Esophagus squamous epithelium (tissue), 5 donors: Measurements from ENCODE around the gene RPS6KC1. TPM values are rescaled to one million over a fixed set of nuclear protein-coding genes. Genes with fewer than 3 reads are reported as not detected.
"Not testable (repeated sequence)": the region's sequence is repeated elsewhere in the genome, so short reads cannot be mapped to it uniquely, and the experiment has no call there.

Source experiments
- DNase-seq: peaks from one replicate; lab custom pipeline; 2025; lab: John Stamatoyannopoulos, UW
- H3K27ac ChIP-seq, 4 donors: fragments of 200-600 bp; sonication (generic); one replicate each; pipeline ENCODE4 v1.5.1; 2016 to 2019; ENCODE audit warnings: mild to moderate bottlenecking in 1 of 4
- H3K27me3 ChIP-seq, 4 donors: fragments of 200-600 bp; sonication (generic); 1 replicate in 3 of 4; 2 replicates in 1 of 4; pipeline versions ENCODE4 v1.5.1 to v1.6.0; 2017 to 2021; ENCODE audit warnings: antibody characterized with exemption in 1 of 4
- H3K36me3 ChIP-seq, 3 donors: fragments of 200-600 bp; sonication (generic); one replicate each; pipeline ENCODE4 v1.5.1; 2016 to 2019
- H3K4me1 ChIP-seq, 3 donors: fragments of 200-600 bp; sonication (generic); one replicate each; pipeline ENCODE4 v1.5.1; 2017 to 2019
- H3K4me3 ChIP-seq, 4 donors: fragments of 200-600 bp; sonication (generic); 1 replicate in 3 of 4; 2 replicates in 1 of 4; pipeline ENCODE4 v1.5.1; 2016 to 2019; ENCODE audit warnings: mild to moderate bottlenecking in 2 of 4, moderate library complexity in 1 of 4
- H3K9me3 ChIP-seq, 3 donors: fragments of 200-600 bp; sonication (generic); one replicate each; pipeline ENCODE4 v1.5.1; 2016 to 2019
- CTCF ChIP-seq, 6 experiments: fragments of 450-650 bp in 4 of 6; fragments of 200-600 bp in 2 of 6; sonication (generic) in 2 of 6; IDR thresholded peaks; one replicate each; pipeline ENCODE4 v1.5.1; 2016 to 2019; ENCODE audit warnings: antibody characterized with exemption in 6 of 6, mild to moderate bottlenecking in 4 of 6, moderate library complexity in 4 of 6
- POLR2A ChIP-seq, 4 donors: fragments of 450-650 bp; IDR thresholded peaks; one replicate each; pipeline ENCODE4 v1.6.1; 2017; ENCODE audit warnings: antibody characterized with exemption in 4 of 4, mild to moderate bottlenecking in 4 of 4, moderate library complexity in 3 of 4
- WGBS, 2 donors: methylation state at CpG; one replicate each; pipeline ENCODE4 v1.1.5; 2018; 5-methylcytosine and 5-hydroxymethylcytosine counted together
- intact Hi-C: fragments of 100-400 bp; cut with DNase I; formaldehyde crosslinking; loops from one replicate; pipeline ENCODE4 v1.15.0; 2022
- total RNA-seq, 4 donors: library from RNA; depleted of rRNA; stranded (reverse); fragments of >200 nt; gene quantifications; one replicate each; pipeline ENCODE4 v1.1.0, GENCODE V29; 2016
- donor health status: DM: yes; HTN: yes; CAD: no.

Gene RPS6KC1
- total RNA-seq, 4 donors from 2014 or later, result 7.4 to 16.8 (median 13.7) TPM

GRCh38 chr1:213194383-213194782, 143.3 kb downstream of the RPS6KC1 start:
- no peak for TF ChIP-seq POLR2A (IDR thresholded peaks at IDR 0.05)
- TF ChIP-seq CTCF (IDR thresholded peaks at IDR 0.05), result no peak
- Histone ChIP-seq H3K27ac (no peak overlapping the region), H3K9me3 (peaks cover 0 to 21% (median 14%) of the 10 kb centered on the region in 3 donors), H3K27me3 (no peaks in the 10 kb centered on the region), H3K4me3 (no peak overlapping the region), H3K4me1 (no peaks in the 10 kb centered on the region), H3K36me3 (peaks cover 0 to 11% (median 0%) of the 10 kb centered on the region in 3 donors)
- intact Hi-C loops, result no loop called here
- no peak for DNase-seq
- 90 to 92% methylated on average over 3 to 4 of the region's 5 CpGs for WGBS, 2 donors

- H3K4me1 ChIP-seq, result no peaks in the 10 kb centered on the region
- DNase-seq, result no peak
- peaks cover 0 to 21% (median 14%) of the 10 kb centered on the region in 3 donors for H3K9me3 ChIP-seq
- no peak overlapping the region for H3K4me3 ChIP-seq
- intact Hi-C loops, result no loop called here
- H3K27ac ChIP-seq, result no peak overlapping the region
- TF ChIP-seq POLR2A (IDR thresholded peaks at IDR 0.05) (no peak), CTCF (IDR thresholded peaks at IDR 0.05) (no peak)
- peaks cover 0 to 14% (median 0%) of the 10 kb centered on the region in 3 donors for H3K36me3 ChIP-seq
- H3K27me3 ChIP-seq, result no peaks in the 10 kb centered on the region
These were observed 143.8 kb downstream of the RPS6KC1 start for GRCh38 chr1:213194855-213195254.

- DNase-seq, H3K27ac ChIP-seq, intact Hi-C loops, H3K27me3 ChIP-seq, H3K4me1 ChIP-seq, H3K4me3 ChIP-seq: not testable (repeated sequence)
- WGBS, 2 donors, result 86 to 88% methylated on average over 9 to 10 of the region's 10 CpGs
- H3K9me3 ChIP-seq, result peaks cover 0 to 12% (median 9%) of the 10 kb centered on the region in 3 donors
- H3K36me3 ChIP-seq, result peaks cover 0 to 14% (median 0%) of the 10 kb centered on the region in 3 donors
These were observed 145.4 kb downstream of the RPS6KC1 start for GRCh38 chr1:213196328-213197054.

- 92 to 93% methylated on average over 3 of the region's 3 CpGs for WGBS, 2 donors
- H3K36me3 ChIP-seq, result peaks cover 0 to 22% (median 0%) of the 10 kb centered on the region in 3 donors
- DNase-seq, result no peak
These were observed 149.6 kb downstream of the RPS6KC1 start for GRCh38 chr1:213200630-213201029.

GRCh38 chr1:213201380-213202155, 150.5 kb downstream of the RPS6KC1 start:
- intact Hi-C loops, result no loop called here
- Histone ChIP-seq H3K27ac (no peak overlapping the region), H3K4me1 (no peaks in the 10 kb centered on the region), H3K4me3 (no peak overlapping the region), H3K27me3 (no peaks in the 10 kb centered on the region), H3K36me3 (peaks cover 0 to 22% (median 0%) of the 10 kb centered on the region in 3 donors), H3K9me3 (peaks cover 0 to 12% (median 9%) of the 10 kb centered on the region in 3 donors)
- TF ChIP-seq POLR2A (IDR thresholded peaks at IDR 0.05), result no peak
- no peak for TF ChIP-seq CTCF (IDR thresholded peaks at IDR 0.05)
- 88% methylated on average over 1 of the region's 1 CpG for WGBS, 2 donors
- no peak for DNase-seq

More at GRCh38 chr1:213200630-213201029, 149.6 kb downstream of the RPS6KC1 start:
- Histone ChIP-seq H3K4me3 (no peak overlapping the region), H3K4me1 (no peaks in the 10 kb centered on the region), H3K9me3 (peaks cover 0 to 12% (median 9%) of the 10 kb centered on the region in 3 donors), H3K27ac (no peak overlapping the region), H3K27me3 (no peaks in the 10 kb centered on the region)
- TF ChIP-seq CTCF (IDR thresholded peaks at IDR 0.05), result no peak
- TF ChIP-seq POLR2A (IDR thresholded peaks at IDR 0.05), result no peak
- intact Hi-C loops, result no loop called here
